GM12878 (cell line): ENCODE measurements around the gene SLC17A6. TPM values are rescaled to one million over a fixed set of nuclear protein-coding genes. Genes with fewer than 3 reads are reported as not detected.

Experiments used
- ATAC-seq: fragments of 200-7000 bp; cut with Tn5 transposase; 3 replicates; pipeline ENCODE4 v1.9.1; 2020; ENCODE audit warnings: mild to moderate bottlenecking, moderate library complexity
- BruUV-seq: library from RNA; stranded (reverse); fragments of 400-500 nt; replicated peaks from 2 replicates; lab custom pipeline; 2021; lab: Mats Ljungman, UMichigan
- CTCF ChIA-PET: fragments of 300-600 bp; sonication (Branson Sonifier 250); formaldehyde crosslinking; extraction: SDS; loops from one replicate; lab custom pipeline; 2021; ENCODE audit warnings: inconsistent platforms; lab: Yijun Ruan, JAX
- POLR2A ChIA-PET: fragments of 350-600 bp; formaldehyde crosslinking; extraction: SDS; loops from one replicate; lab custom pipeline; 2021; ENCODE audit warnings: inconsistent platforms; lab: Charles Lee
- RAD21 ChIA-PET: fragments of 300-600 bp; sonication (Branson Sonifier 250); formaldehyde crosslinking; loops from one replicate; lab custom pipeline; 2023; ENCODE audit warnings: antibody characterized with exemption; ENCODE audit not compliant: unreplicated experiment; lab: Charles Lee
- SMC1A ChIA-PET: fragments of 300-600 bp; sonication (Branson Sonifier 250); formaldehyde crosslinking; loops from one replicate; lab custom pipeline; 2023; ENCODE audit not compliant: unreplicated experiment, uncharacterized antibody; lab: Charles Lee
- DNase-seq: peaks from one replicate; pipeline ENCODE4 v3.0.0-alpha.2; 2011; ENCODE audit warnings: low read depth, low spot score
- FAIRE-seq: peaks from 3 replicates; lab custom pipeline; 2011; peaks lifted over from hg19 to GRCh38; lab: Jason Lieb, UNC
- H2AFZ ChIP-seq: 2 replicates; pipeline ENCODE4 v1.6.0; 2011; ENCODE audit warnings: low read depth, low read length, control low read depth; ENCODE audit not compliant: control insufficient read depth
- H3K27ac ChIP-seq: 2 replicates; pipeline ENCODE4 v1.5.1; 2011; ENCODE audit warnings: control low read depth; ENCODE audit not compliant: control insufficient read depth, insufficient read depth
- H3K27me3 ChIP-seq, 2 experiments: replicated peaks in 1 of 2; 2 replicates each; pipeline versions ENCODE4 v1.6.0 to v1.6.1; 2011; ENCODE audit warnings: low read length in 1 of 2; ENCODE audit not compliant: control insufficient read depth in 2 of 2, insufficient read depth in 2 of 2
- H3K36me3 ChIP-seq, 2 experiments: 2 replicates each; pipeline ENCODE4 v1.5.1; 2011; ENCODE audit warnings: low read length in 1 of 2; ENCODE audit not compliant: control insufficient read depth in 2 of 2, insufficient read depth in 2 of 2
- H3K4me1 ChIP-seq: 2 replicates; pipeline ENCODE4 v1.6.1; 2011; ENCODE audit warnings: mild to moderate bottlenecking, low read length, moderate library complexity, mixed read lengths; ENCODE audit not compliant: control insufficient read depth, insufficient read depth
- H3K4me2 ChIP-seq: 2 replicates; pipeline ENCODE4 v1.6.0; 2011; ENCODE audit warnings: control low read depth; ENCODE audit not compliant: control insufficient read depth, insufficient read depth
- H3K4me3 ChIP-seq: fragments of 200-600 bp; sonication (generic); 2 replicates; pipeline ENCODE4 v1.5.1; 2016
- H3K79me2 ChIP-seq: 2 replicates; pipeline ENCODE4 v1.6.0; 2011; ENCODE audit warnings: low read length; ENCODE audit not compliant: control insufficient read depth, insufficient read depth
- H3K9ac ChIP-seq: 2 replicates; pipeline ENCODE4 v1.8.0; 2011; ENCODE audit warnings: low read length, control low read depth, mixed read lengths; ENCODE audit not compliant: control insufficient read depth, insufficient read depth
- H3K9me3 ChIP-seq: replicated peaks from 3 replicates; pipeline ENCODE4 v1.5.1; 2011; ENCODE audit warnings: mild to moderate bottlenecking, low read length; ENCODE audit not compliant: control insufficient read depth, insufficient read depth
- H4K20me1 ChIP-seq: 2 replicates; pipeline ENCODE4 v1.6.0; 2011; ENCODE audit not compliant: control insufficient read depth, insufficient read depth
- NBN ChIP-seq: fragments of 450-650 bp; IDR thresholded peaks from 2 replicates; pipeline ENCODE4 v1.6.1; 2016
- RAD21 ChIP-seq: IDR thresholded peaks from 2 replicates; pipeline ENCODE4 v1.6.1; 2011; ENCODE audit warnings: mild to moderate bottlenecking, low read depth, low read length, moderate library complexity; ENCODE audit not compliant: insufficient read depth
- ZNF687 ChIP-seq: fragments of 450-650 bp; IDR thresholded peaks from 2 replicates; pipeline ENCODE4 v1.6.1; 2017; ENCODE audit warnings: mild to moderate bottlenecking, moderate library complexity
- WGBS: methylation state at CpG from one replicate; pipeline ENCODE4 v1.1.6; 2016; ENCODE audit warnings: low lambda C conversion rate; ENCODE audit not compliant: insufficient replicate concordance, insufficient coverage; ENCODE audit errors: missing lambda C conversion rate; 5-methylcytosine and 5-hydroxymethylcytosine counted together
- in situ Hi-C: fragments of 300-500 bp; cut with MboI; formaldehyde crosslinking; loops from 9 replicates; pipeline ENCODE4 v1.14.3; 2018; ENCODE audit warnings: mixed read lengths
- intact Hi-C: fragments of 100-400 bp; cut with micrococcal nuclease; formaldehyde crosslinking; loops from one replicate; pipeline ENCODE4 v1.14.2; 2022; ENCODE audit not compliant: unreplicated experiment
- polyA plus RNA-seq, 11 experiments: library from polyadenylated mRNA; depleted of rRNA in 4 of 11; unstranded in 6 of 11; stranded (reverse) in 5 of 11; fragments of >200 nt; fragmentation: Nextera tagmentation in 4 of 11; fragmentation: Illumina TruSeq in 1 of 11; extraction: Ambion mirVana in 4 of 11; extraction: Trizol in 1 of 11; gene quantifications; 1 replicate in 1 of 11; 2 replicates in 10 of 11; pipeline versions ENCODE4 v1.2.1 to v1.2.3, GENCODE V29; 2011 to 2016; ENCODE audit warnings: inconsistent platforms in 2 of 11, missing spikeins in 2 of 11, low read depth in 1 of 11
- total RNA-seq, 4 experiments: library from RNA; depleted of rRNA in 3 of 4; stranded (reverse); fragments of >200 nt in 3 of 4; fragmentation: Illumina TruSeq in 1 of 4; extraction: Trizol in 1 of 4; gene quantifications; 2 replicates each; pipeline versions ENCODE4 v1.2.1 to v1.2.3, GENCODE V29; 2013 to 2021

The SLC17A6 gene
- total and polyA plus RNA-seq, 10 of the 15 experiments (the other 5 are each of a cell fraction or from before 2014, with no cell fraction given), result not detected

- intact Hi-C loops (no loop called here), in situ Hi-C loops (no loop called here)
- H4K20me1 ChIP-seq, result no peaks in the 10 kb centered on the region
- FAIRE-seq (no peak), ATAC-seq (no peak), DNase-seq (no peak)
- CTCF ChIA-PET, result no interaction called here
- RAD21 ChIA-PET, result no interaction called here
- no peak overlapping the region for H2AFZ ChIP-seq
- TF ChIP-seq ZNF687 (no peak), NBN (no peak), RAD21 (0 out of 2 replicates have a peak, but pooled peaks have one; percentile 9)
- no peak overlapping the region for H3K4me2 ChIP-seq
- POLR2A ChIA-PET, result no interaction called here
- H3K9ac ChIP-seq, result no peak overlapping the region
- no TSS peak for BruUV-seq
- no peaks in the 10 kb centered on the region for H3K36me3 ChIP-seq
- H3K27me3 ChIP-seq, result no peaks in the 10 kb centered on the region
- SMC1A ChIA-PET, result no interaction called here
- H3K9me3 ChIP-seq, result no peaks in the 10 kb centered on the region
- no peak overlapping the region for H3K27ac ChIP-seq
- 33% methylated on average over 1 of the region's 1 CpG for WGBS
- H3K4me3 ChIP-seq, result no peak overlapping the region
- H3K79me2 ChIP-seq, result no peaks in the 10 kb centered on the region
- no peaks in the 10 kb centered on the region for H3K4me1 ChIP-seq
Observed at GRCh38 chr11:22426915-22427314, 88.7 kb downstream of the SLC17A6 start.

Other genes with a start within 250 kb of the SLC17A6 start
- 9.5 and 11.2 TPM in 2 replicates for gene ANO5, start 145.3 kb upstream of the SLC17A6 start, total RNA-seq (2014; rRNA removed)
- 8.3 and 8.4 TPM in 2 replicates for gene ANO5, start 145.3 kb upstream of the SLC17A6 start, total RNA-seq (2014; rRNA removed; fragmentation: Illumina TruSeq; extraction: Trizol)
- 6.1 and 6.3 TPM in 2 replicates for gene ANO5, start 145.3 kb upstream of the SLC17A6 start, total RNA-seq (2021)
- gene ANO5, start 145.3 kb upstream of the SLC17A6 start, polyA plus RNA-seq (2011; rRNA removed), result 10.2 TPM in 2 replicates
- gene ANO5, start 145.3 kb upstream of the SLC17A6 start, polyA plus RNA-seq (2014; fragmentation: Illumina TruSeq; extraction: Trizol), result 4.5 and 8.2 TPM in 2 replicates
- gene ANO5, start 145.3 kb upstream of the SLC17A6 start, polyA plus RNA-seq (2014; fragmentation: Nextera tagmentation; extraction: Ambion mirVana), result 1 to 10 TPM; 1.6 to 3.1 TPM
- gene ANO5, start 145.3 kb upstream of the SLC17A6 start, polyA plus RNA-seq (2014; rRNA removed), result 2.9 and 3.7 TPM in 2 replicates
- gene ANO5, start 145.3 kb upstream of the SLC17A6 start, polyA plus RNA-seq (2016; fragmentation: Nextera tagmentation; extraction: Ambion mirVana), result 1 to 10 TPM; 3.1 TPM